ENCODE data around the gene NELFA. TPM values are rescaled to one million over a fixed set of nuclear protein-coding genes. Genes with fewer than 3 reads are reported as not detected.
"Not testable (repeated sequence)": the region's sequence is repeated elsewhere in the genome, so short reads cannot be mapped to it uniquely, and the experiment has no call there.

NELFA gene
- total and polyA plus RNA-seq, 2 of the 13 experiments (the other 11 are each of a cell fraction or from before 2014, with no cell fraction given) = 13.3 to 18.5 TPM

- H2AFZ ChIP-seq (ENCODE audit: low read length); H3K4me2 ChIP-seq (ENCODE audit: low read depth, low read length); ATAC-seq; CTCF ChIA-PET (ENCODE audit: low intra/inter-chr PET ratio, low total read pairs); in situ Hi-C loops (cut with HindIII; ENCODE audit: extremely low pct_ligation_motif_present, low pct_unique_long_range_greater_than_20kb); H3K4me3 ChIP-seq (replicated peaks in 1 of 3; ENCODE audit: insufficient read depth in 1 of 3, low read depth in 2 of 3, low read length in 3 of 3); intact Hi-C loops (cut with micrococcal nuclease; ENCODE audit: unreplicated experiment); H3K9me3 ChIP-seq (ENCODE audit: low read length); BruUV-seq (replicated peaks); H3K9ac ChIP-seq (ENCODE audit: insufficient read depth, low read depth, low read length); H3K27me3 ChIP-seq (ENCODE audit: control insufficient read depth in 1 of 2, insufficient read depth in 2 of 2, low read length in 2 of 2); H3K27ac ChIP-seq (ENCODE audit: extremely low read length, insufficient read depth, low read length); TF ChIP-seq SOX13 (IDR thresholded peaks at IDR 0.05): not testable (repeated sequence)
- Histone ChIP-seq H3K79me2 (ENCODE audit: insufficient read depth, low read length) (peaks cover 89% of the 10 kb centered on the region), H3K36me3 (replicated peaks in 1 of 2; ENCODE audit: control insufficient read depth in 1 of 2, insufficient read depth in 2 of 2, low read length in 2 of 2) (peaks cover 0 to 18% of the 10 kb centered on the region in 2 experiments; a peak in 2 of 5 replicates), H3K4me1 (ENCODE audit: insufficient read depth, low read length) (peaks cover 12% of the 10 kb centered on the region), H4K20me1 (ENCODE audit: insufficient read depth, low read length) (peaks cover 22% of the 10 kb centered on the region)
- TF ChIP-seq FOXA3 (CRISPR knock-in tag; IDR thresholded peaks at IDR 0.05) (peak; percentile 45), SOX13 (CRISPR knock-in tag; conservative IDR thresholded peaks at IDR 0.05 in 1 of 2, IDR thresholded peaks at IDR 0.05 in 1 of 2) (peak in 1 of 2 experiments; percentile 68; a peak in 2 of 4 replicates), GATAD2A (CRISPR knock-in tag; IDR thresholded peaks at IDR 0.05) (peak; percentile 67; the same call in 1 of the 2 replicates), ARID5B (CRISPR knock-in tag; IDR thresholded peaks at IDR 0.05) (0 out of 2 replicates have a peak, but pooled peaks have one; percentile 15), CEBPG (CRISPR knock-in tag; IDR thresholded peaks at IDR 0.05) (peak; percentile 49), TCF7 (IDR thresholded peaks at IDR 0.05; ENCODE audit: low read depth) (peak; percentile 65), CEBPB (IDR thresholded peaks at IDR 0.05; ENCODE audit: borderline replicate concordance, low read depth, low read length) (0 out of 2 replicates have a peak, but pooled peaks have one; percentile 21), SOX5 (CRISPR knock-in tag; IDR thresholded peaks at IDR 0.05; ENCODE audit: borderline replicate concordance) (peak; percentile 41; the same call in 1 of the 2 replicates)
- 44% methylated on average over 4 of the region's 4 CpGs for WGBS (ENCODE audit: low lambda C conversion rate)
- POLR2A ChIA-PET = interaction anchor here (1.5 kb wide), 1 partner anchor 10 kb away, joined by 5 read pairs; no protein-coding TSS in a partner anchor
- FAIRE-seq (peak; percentile 68), DNase-seq (ENCODE audit: low spot score) (peak; percentile 22)
Observed at GRCh38 chr4:1999308-1999707, 9.5 kb downstream of the NELFA start.
